Astrocyte of the spinal cord (primary cell): ENCODE measurements around the gene HOXC11.
A peak's percentile ranks its signal among the peaks of the same experiment; 100 is the strongest.

Experiments
- DNase-seq: peaks from one replicate; pipeline ENCODE4 v3.0.0; 2011; ENCODE audit warnings: low read depth, low spot score
- H3K4me3 ChIP-seq: 2 replicates; pipeline ENCODE4 v1.5.1; 2011; ENCODE audit warnings: low read depth, mild to moderate bottlenecking, low read length, moderate library complexity
- in situ Hi-C: cut with HindIII; loops from 2 replicates; pipeline ENCODE4 v1.10.0; 2017; ENCODE audit warnings: low sequenced_read_pairs
- TF ChIP-seq, protein P1 (sequence below): IDR thresholded peaks from 2 replicates; pipeline ENCODE4 v1.5.1; 2012; ENCODE audit warnings: low read depth, mild to moderate bottlenecking, low read length, inconsistent platforms

HOXC11 gene

GRCh38 chr12:53960187-53961024 is 12.5 kb upstream of the HOXC11 start:
- DNase-seq = no peak
- in situ Hi-C loops = no loop called here
- TF ChIP-seq, protein P1, sequence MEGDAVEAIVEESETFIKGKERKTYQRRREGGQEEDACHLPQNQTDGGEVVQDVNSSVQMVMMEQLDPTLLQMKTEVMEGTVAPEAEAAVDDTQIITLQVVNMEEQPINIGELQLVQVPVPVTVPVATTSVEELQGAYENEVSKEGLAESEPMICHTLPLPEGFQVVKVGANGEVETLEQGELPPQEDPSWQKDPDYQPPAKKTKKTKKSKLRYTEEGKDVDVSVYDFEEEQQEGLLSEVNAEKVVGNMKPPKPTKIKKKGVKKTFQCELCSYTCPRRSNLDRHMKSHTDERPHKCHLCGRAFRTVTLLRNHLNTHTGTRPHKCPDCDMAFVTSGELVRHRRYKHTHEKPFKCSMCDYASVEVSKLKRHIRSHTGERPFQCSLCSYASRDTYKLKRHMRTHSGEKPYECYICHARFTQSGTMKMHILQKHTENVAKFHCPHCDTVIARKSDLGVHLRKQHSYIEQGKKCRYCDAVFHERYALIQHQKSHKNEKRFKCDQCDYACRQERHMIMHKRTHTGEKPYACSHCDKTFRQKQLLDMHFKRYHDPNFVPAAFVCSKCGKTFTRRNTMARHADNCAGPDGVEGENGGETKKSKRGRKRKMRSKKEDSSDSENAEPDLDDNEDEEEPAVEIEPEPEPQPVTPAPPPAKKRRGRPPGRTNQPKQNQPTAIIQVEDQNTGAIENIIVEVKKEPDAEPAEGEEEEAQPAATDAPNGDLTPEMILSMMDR = no peak
- H3K4me3 ChIP-seq = no peak overlapping the region

- in situ Hi-C loops = no loop called here
- TF ChIP-seq, protein P1 = peak; percentile 10
- no peak overlapping the region for H3K4me3 ChIP-seq
- DNase-seq = no peak
These were observed 11.7 kb upstream of the HOXC11 start for GRCh38 chr12:53961025-53961761.

DNA sequence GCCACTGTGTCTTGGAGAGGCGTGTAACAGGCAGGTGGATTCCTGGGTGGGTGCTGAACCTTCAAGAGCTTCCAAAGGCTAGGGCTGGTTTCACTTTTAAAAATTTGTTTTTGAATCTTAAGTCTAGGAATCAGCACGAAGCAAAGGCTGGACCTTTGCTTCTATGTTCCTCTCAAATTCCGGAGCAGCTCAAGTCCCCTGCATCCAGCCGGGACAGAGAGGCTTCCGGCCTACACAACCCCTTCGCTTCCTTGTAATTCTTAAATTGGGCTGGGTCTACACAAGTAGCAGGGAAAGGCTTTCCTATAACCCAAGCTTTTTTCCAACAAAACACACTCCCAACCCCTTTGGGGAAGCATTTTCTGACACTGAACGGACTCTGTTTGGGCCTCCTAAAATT is 9.9 kb upstream of the HOXC11 start:
- no peak overlapping the region for H3K4me3 ChIP-seq
- no peak for DNase-seq
- in situ Hi-C loops = no loop called here
- TF ChIP-seq, protein P1 = no peak

DNA sequence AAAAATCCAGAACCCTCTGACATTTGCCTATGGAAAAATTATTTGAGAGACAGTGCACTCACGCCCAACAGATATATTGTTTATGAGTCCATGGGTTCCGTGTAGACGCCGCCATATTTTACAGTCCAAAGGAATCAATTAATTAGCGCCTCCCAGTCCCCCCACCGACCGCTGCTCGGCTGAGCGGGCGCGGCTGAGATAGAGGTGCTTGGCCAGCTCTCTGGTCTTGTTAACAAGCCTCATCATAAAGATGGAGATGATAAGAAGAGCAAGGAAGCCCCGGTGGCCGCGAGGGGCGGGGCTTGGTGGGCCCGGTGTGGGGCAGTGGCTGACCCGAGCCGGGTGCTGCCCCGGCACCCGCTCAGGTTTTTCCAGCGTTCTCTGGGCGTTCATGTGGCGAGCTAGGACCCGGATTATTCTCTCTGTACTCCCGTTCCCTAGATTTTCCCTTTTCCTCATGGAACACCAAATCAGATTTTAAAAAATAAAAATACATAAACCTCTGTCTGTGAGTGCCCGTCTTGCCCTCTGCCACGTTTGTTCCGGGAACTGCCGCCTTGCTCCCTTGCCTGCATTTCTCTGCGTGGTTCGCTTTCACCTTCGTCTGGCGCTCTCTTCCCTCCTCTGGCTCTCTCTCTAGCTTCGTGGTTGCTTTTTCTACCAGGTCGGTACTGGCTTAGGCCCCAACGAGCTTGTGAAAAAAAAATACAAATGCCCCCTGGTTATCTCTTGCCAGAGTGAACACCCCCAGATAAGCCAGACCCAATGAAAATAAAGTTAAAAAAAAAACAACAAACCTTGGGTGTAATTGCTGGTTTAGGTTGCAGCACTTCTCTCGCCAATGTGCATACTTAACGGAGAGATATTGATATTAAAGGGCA is 9.3 kb upstream of the HOXC11 start:
- no peak overlapping the region for H3K4me3 ChIP-seq
- no peak for DNase-seq
- TF ChIP-seq, protein P1 = no peak
- in situ Hi-C loops = no loop called here

GRCh38 chr12:53964315-53964713 is 8.6 kb upstream of the HOXC11 start:
- TF ChIP-seq, protein P1 = no peak
- in situ Hi-C loops = no loop called here
- DNase-seq = no peak
- no peak overlapping the region for H3K4me3 ChIP-seq

DNA sequence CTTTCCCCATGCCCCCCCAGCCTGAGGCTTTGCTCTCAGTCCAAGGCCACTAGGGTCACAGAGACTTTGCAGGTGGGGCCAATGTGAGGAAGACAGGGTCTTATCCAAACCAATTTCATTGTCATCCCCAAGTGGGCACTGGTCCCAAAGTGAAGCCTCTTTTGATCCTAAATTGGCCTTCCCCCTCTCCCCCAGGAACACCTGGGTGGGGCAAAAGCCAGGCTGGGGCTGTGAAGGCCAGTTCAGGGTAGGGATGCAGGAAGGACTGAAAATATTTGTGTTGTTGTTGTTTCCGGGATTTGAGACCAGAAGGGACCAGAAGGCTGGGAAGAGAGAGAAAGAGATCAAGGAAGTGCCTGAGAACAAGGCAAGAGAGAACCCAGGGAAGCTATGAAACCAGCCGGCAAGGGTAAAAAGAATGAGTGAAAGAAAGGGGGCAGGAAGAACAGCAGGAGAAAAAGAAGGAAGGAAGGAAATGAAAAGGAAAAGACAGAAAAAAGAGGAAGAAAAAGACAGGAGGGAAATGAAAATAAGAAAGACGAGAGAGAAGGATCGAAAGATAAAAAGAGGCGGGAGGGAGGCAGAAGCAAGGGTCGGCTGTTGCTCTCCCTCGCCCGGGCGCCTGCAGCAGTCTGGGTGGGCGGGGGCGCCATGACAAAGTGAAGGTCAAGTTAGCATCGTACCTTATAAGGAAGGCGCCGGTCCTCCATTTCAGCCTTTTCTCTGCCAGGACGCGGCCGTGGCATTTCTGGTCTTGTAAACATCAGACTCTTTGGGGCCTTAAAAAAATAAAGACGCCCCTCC is 7.4 kb upstream of the HOXC11 start:
- H3K4me3 ChIP-seq = no peak overlapping the region
- TF ChIP-seq, protein P1 = no peak
- in situ Hi-C loops = no loop called here
- DNase-seq = no peak
